GM12864 (cell line): ENCODE results near the gene GPR52.

Experiments used
- DNase-seq: peaks from one replicate; pipeline ENCODE4 v3.0.0-alpha.2; 2011; ENCODE audit warnings: low read depth
- H3K4me3 ChIP-seq: 2 replicates; pipeline ENCODE4 v1.5.1; 2011; ENCODE audit warnings: mild to moderate bottlenecking, low read depth, low read length, control low read depth
- TF ChIP-seq, protein P1 (sequence below): IDR thresholded peaks from 2 replicates; pipeline ENCODE4 v1.5.1; 2011; ENCODE audit warnings: low read depth, mild to moderate bottlenecking, moderate library complexity, low read length, control low read depth, inconsistent platforms; ENCODE audit errors: missing control alignments

Gene GPR52

DNA sequence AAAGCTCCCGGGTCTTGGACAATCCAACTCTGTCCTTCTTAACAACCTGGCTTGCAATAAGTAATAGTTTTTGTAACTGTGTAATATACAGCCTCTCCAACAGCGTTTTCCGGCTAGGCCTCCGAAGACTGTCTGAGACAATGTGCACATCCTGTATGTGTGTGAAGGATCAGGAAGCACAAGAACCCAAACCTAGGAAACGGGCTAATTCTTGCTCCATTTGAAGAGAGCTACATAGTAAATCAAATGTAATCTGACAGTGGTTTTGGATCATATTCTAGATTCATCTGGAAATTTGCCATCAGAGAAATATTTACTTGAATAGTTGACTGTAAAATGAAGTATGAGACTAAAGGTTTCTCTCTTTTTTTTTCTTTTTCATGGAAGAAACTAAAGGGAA lies 1.2 kb downstream of the GPR52 start:
- TF ChIP-seq, protein P1, sequence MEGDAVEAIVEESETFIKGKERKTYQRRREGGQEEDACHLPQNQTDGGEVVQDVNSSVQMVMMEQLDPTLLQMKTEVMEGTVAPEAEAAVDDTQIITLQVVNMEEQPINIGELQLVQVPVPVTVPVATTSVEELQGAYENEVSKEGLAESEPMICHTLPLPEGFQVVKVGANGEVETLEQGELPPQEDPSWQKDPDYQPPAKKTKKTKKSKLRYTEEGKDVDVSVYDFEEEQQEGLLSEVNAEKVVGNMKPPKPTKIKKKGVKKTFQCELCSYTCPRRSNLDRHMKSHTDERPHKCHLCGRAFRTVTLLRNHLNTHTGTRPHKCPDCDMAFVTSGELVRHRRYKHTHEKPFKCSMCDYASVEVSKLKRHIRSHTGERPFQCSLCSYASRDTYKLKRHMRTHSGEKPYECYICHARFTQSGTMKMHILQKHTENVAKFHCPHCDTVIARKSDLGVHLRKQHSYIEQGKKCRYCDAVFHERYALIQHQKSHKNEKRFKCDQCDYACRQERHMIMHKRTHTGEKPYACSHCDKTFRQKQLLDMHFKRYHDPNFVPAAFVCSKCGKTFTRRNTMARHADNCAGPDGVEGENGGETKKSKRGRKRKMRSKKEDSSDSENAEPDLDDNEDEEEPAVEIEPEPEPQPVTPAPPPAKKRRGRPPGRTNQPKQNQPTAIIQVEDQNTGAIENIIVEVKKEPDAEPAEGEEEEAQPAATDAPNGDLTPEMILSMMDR = no peak
- no peak overlapping the region for H3K4me3 ChIP-seq
- no peak for DNase-seq

DNA sequence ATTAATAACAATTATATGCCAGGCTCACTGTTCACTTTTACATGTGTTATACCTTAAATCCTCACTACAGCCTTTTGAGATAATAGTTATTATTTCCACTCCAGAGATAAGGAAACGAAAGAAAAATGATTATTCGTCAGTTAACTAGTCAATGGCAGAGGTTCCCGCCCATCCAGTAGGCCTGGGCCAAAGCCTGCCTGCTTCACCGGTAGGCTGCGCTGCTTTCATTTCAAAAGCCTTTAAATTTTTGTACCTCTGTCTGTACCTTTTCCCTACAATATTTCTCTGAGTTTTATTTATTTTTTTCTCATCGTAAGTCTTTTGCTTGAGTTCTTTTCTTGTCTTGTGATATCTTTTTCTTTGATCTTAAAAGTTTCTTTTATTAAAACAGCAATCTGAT lies 3.6 kb downstream of the GPR52 start:
- TF ChIP-seq, protein P1 = no peak
- DNase-seq = no peak
- H3K4me3 ChIP-seq = no peak overlapping the region

DNA sequence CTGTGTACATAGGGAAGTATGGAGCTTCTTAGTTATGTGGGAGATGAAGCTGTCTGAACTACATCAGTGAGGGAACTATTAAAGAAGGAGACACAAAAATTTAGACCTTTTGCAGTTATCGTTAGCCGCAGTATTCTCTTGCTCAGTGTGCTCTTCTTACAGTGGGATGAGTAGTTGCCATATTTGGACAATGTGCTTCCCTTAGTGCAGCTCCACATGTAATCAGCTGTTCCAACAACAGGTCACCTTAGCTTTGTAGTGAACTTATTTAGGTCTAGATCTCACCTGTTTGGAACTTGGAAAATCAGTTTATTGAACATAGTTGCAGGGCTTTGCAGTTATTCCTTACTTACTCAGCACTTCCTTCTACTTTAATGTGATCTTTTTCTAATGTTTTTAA lies 18.1 kb downstream of the GPR52 start:
- no peak for DNase-seq
- H3K4me3 ChIP-seq = no peak overlapping the region
- TF ChIP-seq, protein P1 = no peak

DNA sequence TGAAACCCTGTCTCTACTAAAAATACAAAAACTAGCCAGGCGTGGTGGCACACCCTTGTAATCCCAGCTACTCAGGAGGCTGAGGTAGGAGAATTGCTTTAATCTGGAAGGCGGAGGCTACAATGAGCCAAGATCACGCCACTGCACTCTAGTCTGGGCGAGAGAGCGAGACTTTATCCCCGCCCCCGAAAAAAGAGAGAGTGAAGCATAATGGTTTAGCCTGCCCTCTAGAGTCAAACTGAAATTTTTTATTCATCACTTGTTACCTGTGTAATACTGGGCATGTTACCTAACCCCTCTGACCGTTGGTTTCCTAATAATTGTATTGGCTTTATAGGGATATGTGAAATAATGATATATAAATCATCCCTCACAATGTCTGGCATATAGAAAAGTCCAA lies 18.8 kb downstream of the GPR52 start:
- TF ChIP-seq, protein P1 = no peak
- no peak for DNase-seq
- H3K4me3 ChIP-seq = no peak overlapping the region

DNA sequence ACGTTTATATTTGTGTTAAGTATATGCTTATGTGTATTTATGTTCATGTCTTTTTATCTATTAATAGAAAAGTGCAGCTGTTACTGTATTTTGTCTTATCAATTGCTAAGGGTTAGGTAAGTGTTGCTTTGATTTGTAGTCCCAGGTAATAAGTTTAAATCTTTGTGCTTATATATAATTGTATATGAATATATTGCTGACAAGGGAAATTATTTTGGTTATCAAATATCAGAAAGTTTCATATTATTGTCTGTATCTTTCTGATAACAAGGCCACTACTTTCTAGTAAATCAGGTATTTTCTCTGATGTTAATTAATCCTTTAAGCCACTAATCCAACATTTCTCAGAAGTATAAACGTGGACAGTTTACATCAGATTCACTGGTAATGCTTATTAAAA lies 21.3 kb downstream of the GPR52 start:
- no peak for DNase-seq
- H3K4me3 ChIP-seq = no peak overlapping the region
- TF ChIP-seq, protein P1 = no peak

DNA sequence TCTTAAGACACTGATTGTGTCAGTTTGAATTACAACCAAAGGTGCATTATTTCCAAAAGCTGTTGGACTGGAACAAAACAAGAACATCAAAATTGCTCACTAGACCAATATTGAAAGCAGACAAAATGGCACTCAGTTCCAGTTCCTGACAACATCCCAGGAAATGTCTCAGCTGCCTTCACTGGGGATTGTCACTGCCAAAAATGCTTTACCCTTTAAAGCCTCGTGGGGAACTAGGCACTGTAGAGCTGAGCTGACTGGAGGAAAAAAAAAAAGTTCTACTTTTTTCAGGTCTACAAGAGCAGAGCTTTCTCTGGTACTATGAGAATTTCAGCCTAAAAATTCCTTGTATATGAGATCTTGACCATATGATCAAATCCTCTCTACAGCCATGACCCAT lies 21.9 kb downstream of the GPR52 start:
- no peak overlapping the region for H3K4me3 ChIP-seq
- TF ChIP-seq, protein P1 = no peak
- DNase-seq = no peak

DNA sequence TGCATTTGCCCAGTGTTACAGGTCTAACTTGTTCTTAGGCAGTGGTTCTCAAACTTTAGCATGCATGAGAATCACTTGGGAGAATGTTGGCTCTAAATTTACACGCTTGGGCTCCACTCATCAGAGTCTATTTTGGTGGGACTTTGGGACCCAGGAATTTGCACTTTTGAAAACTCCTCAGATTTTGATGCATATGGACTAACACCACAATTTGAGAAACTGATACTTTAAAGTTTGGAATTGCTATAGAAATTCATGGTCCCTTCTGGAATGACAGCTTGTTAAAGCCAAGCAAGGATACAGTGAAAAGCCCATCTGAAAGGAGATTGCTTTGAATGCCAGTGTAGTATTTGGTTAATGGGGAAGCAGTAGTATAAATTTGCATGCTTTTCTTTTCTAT lies 31.5 kb downstream of the GPR52 start:
- TF ChIP-seq, protein P1 = no peak
- no peak for DNase-seq
- no peak overlapping the region for H3K4me3 ChIP-seq
